MM.1S (cell line): Measurements from ENCODE around the gene ANXA10.

ENCODE experiments used
- DNase-seq: peaks from one replicate; pipeline ENCODE4 v3.0.0-alpha.2; 2015
- H2AFZ ChIP-seq: fragments of 300-600 bp; sonication (generic); 2 replicates; pipeline ENCODE4 v1.6.0; 2016; ENCODE audit warnings: antibody characterized with exemption, low read length
- H3F3A ChIP-seq: fragments of 300-600 bp; sonication (generic); 2 replicates; pipeline ENCODE4 v1.6.1; 2016; ENCODE audit warnings: mild to moderate bottlenecking, antibody characterized with exemption, low read length, moderate library complexity, mixed read lengths; ENCODE audit not compliant: insufficient read depth
- H3K27ac ChIP-seq: fragments of 300-600 bp; sonication (generic); 2 replicates; pipeline ENCODE4 v1.5.1; 2016; ENCODE audit warnings: mild to moderate bottlenecking, low read length
- H3K27me3 ChIP-seq: fragments of 300-600 bp; sonication (generic); replicated peaks from 2 replicates; pipeline ENCODE4 v1.6.0; 2016; ENCODE audit warnings: low read length; ENCODE audit not compliant: insufficient read depth
- H3K36me3 ChIP-seq: fragments of 300-600 bp; sonication (generic); replicated peaks from 2 replicates; pipeline ENCODE4 v1.6.1; 2016; ENCODE audit warnings: mild to moderate bottlenecking, low read length, mixed read lengths; ENCODE audit not compliant: insufficient read depth
- H3K4me1 ChIP-seq: fragments of 300-600 bp; sonication (generic); 2 replicates; pipeline ENCODE4 v1.6.1; 2016; ENCODE audit warnings: low read length, mixed read lengths
- H3K4me2 ChIP-seq: fragments of 300-600 bp; sonication (generic); 2 replicates; pipeline ENCODE4 v1.6.0; 2016; ENCODE audit warnings: low read depth, low read length
- H3K4me3 ChIP-seq: fragments of 300-600 bp; sonication (generic); 2 replicates; pipeline ENCODE4 v1.5.1; 2016; ENCODE audit warnings: low read length, mixed read lengths
- H3K79me2 ChIP-seq: fragments of 300-600 bp; sonication (generic); 2 replicates; pipeline ENCODE4 v1.6.1; 2016; ENCODE audit warnings: mixed run types, low read length, mixed read lengths
- H3K9ac ChIP-seq: fragments of 300-600 bp; sonication (generic); 2 replicates; pipeline ENCODE4 v1.6.1; 2016; ENCODE audit warnings: low read length, mixed read lengths
- H3K9me2 ChIP-seq: fragments of 300-600 bp; sonication (generic); replicated peaks from 2 replicates; pipeline ENCODE4 v1.6.1; 2016; ENCODE audit warnings: mild to moderate bottlenecking, low read length, mixed read lengths; ENCODE audit not compliant: insufficient read depth
- H3K9me3 ChIP-seq: fragments of 300-600 bp; sonication (generic); replicated peaks from 2 replicates; pipeline ENCODE4 v1.6.1; 2016; ENCODE audit warnings: mild to moderate bottlenecking, low read length, mixed read lengths; ENCODE audit not compliant: insufficient read depth
- H4K20me1 ChIP-seq: fragments of 300-600 bp; sonication (generic); 2 replicates; pipeline ENCODE4 v1.6.1; 2016; ENCODE audit warnings: mild to moderate bottlenecking, low read length, moderate library complexity, mixed read lengths; ENCODE audit not compliant: insufficient read depth
- CTCF ChIP-seq: fragments of 300-600 bp; sonication (generic); IDR thresholded peaks from 2 replicates; pipeline ENCODE4 v1.5.1; 2016; ENCODE audit warnings: antibody characterized with exemption, low read length, mixed read lengths
- EZH2 ChIP-seq: fragments of 300-600 bp; sonication (generic); optimal IDR thresholded peaks from 2 replicates; pipeline ENCODE3; 2017; ENCODE audit warnings: low read depth, mild to moderate bottlenecking, antibody characterized with exemption, low read length, mixed read lengths
- EZH2phosphoT487 ChIP-seq: fragments of 300-600 bp; sonication (generic); IDR thresholded peaks from 2 replicates; pipeline ENCODE4 v1.6.1; 2018; ENCODE audit warnings: antibody characterized with exemption, low read length

ANXA10 gene

GRCh38 chr4:168138143-168138542 is 45.8 kb downstream of the ANXA10 start:
- Histone ChIP-seq H2AFZ (no peak overlapping the region), H3K4me2 (no peak overlapping the region), H3K9me2 (no peaks in the 10 kb centered on the region), H4K20me1 (no peaks in the 10 kb centered on the region), H3K9ac (no peak overlapping the region), H3K4me1 (no peaks in the 10 kb centered on the region), H3K27ac (no peak overlapping the region), H3K4me3 (no peak overlapping the region), H3K36me3 (no peaks in the 10 kb centered on the region), H3K27me3 (no peaks in the 10 kb centered on the region), H3F3A (no peaks in the 10 kb centered on the region), H3K79me2 (no peaks in the 10 kb centered on the region), H3K9me3 (no peaks in the 10 kb centered on the region)
- no peak for DNase-seq
- TF ChIP-seq EZH2 (no peak), CTCF (no peak), EZH2phosphoT487 (no peak)

GRCh38 chr4:168139336-168139735 is 47.0 kb downstream of the ANXA10 start:
- Histone ChIP-seq H3K79me2 (no peaks in the 10 kb centered on the region), H3K27ac (no peak overlapping the region), H3K36me3 (no peaks in the 10 kb centered on the region), H3K9me2 (no peaks in the 10 kb centered on the region), H4K20me1 (no peaks in the 10 kb centered on the region), H3K27me3 (no peaks in the 10 kb centered on the region), H3F3A (no peaks in the 10 kb centered on the region), H2AFZ (no peak overlapping the region), H3K4me2 (no peak overlapping the region), H3K9me3 (no peaks in the 10 kb centered on the region), H3K4me1 (no peaks in the 10 kb centered on the region), H3K4me3 (no peak overlapping the region), H3K9ac (no peak overlapping the region)
- no peak for DNase-seq
- no peak for TF ChIP-seq CTCF
- no peak for TF ChIP-seq EZH2
- no peak for TF ChIP-seq EZH2phosphoT487

- no peaks in the 10 kb centered on the region for H3K36me3 ChIP-seq
- H3K4me2 ChIP-seq: no peak overlapping the region
- DNase-seq: no peak
- H3K9me3 ChIP-seq: no peaks in the 10 kb centered on the region
- no peak overlapping the region for H3K4me3 ChIP-seq
- H3K27ac ChIP-seq: no peak overlapping the region
- H3K4me1 ChIP-seq: no peaks in the 10 kb centered on the region
- H4K20me1 ChIP-seq: no peaks in the 10 kb centered on the region
- H3K9me2 ChIP-seq: no peaks in the 10 kb centered on the region
- no peaks in the 10 kb centered on the region for H3K27me3 ChIP-seq
- no peaks in the 10 kb centered on the region for H3F3A ChIP-seq
- TF ChIP-seq EZH2: no peak
- no peak for TF ChIP-seq CTCF
- no peak for TF ChIP-seq EZH2phosphoT487
- H3K9ac ChIP-seq: no peak overlapping the region
- no peaks in the 10 kb centered on the region for H3K79me2 ChIP-seq
- H2AFZ ChIP-seq: no peak overlapping the region
These were observed 49.4 kb downstream of the ANXA10 start for GRCh38 chr4:168141733-168142132.
